PC-3 (cell line): ENCODE data around the gene HRH2.

Experiments used
- EZH2 ChIP-seq: fragments of 300-600 bp; sonication (generic); IDR thresholded peaks from one replicate; pipeline ENCODE4 v1.6.1; 2017; ENCODE audit warnings: antibody characterized with exemption, mild to moderate bottlenecking, low read length; ENCODE audit not compliant: unreplicated experiment
- EZH2phosphoT487 ChIP-seq: fragments of 300-600 bp; sonication (generic); IDR thresholded peaks from 2 replicates; pipeline ENCODE4 v1.6.1; 2018; ENCODE audit warnings: mild to moderate bottlenecking, antibody characterized with exemption, low read length, borderline replicate concordance
- TF ChIP-seq, protein P1 (sequence below): fragments of 300-600 bp; sonication (generic); conservative IDR thresholded peaks from 2 replicates; pipeline ENCODE4 v1.5.1; 2017; ENCODE audit warnings: antibody characterized with exemption, low read depth, mild to moderate bottlenecking, low read length

DNA sequence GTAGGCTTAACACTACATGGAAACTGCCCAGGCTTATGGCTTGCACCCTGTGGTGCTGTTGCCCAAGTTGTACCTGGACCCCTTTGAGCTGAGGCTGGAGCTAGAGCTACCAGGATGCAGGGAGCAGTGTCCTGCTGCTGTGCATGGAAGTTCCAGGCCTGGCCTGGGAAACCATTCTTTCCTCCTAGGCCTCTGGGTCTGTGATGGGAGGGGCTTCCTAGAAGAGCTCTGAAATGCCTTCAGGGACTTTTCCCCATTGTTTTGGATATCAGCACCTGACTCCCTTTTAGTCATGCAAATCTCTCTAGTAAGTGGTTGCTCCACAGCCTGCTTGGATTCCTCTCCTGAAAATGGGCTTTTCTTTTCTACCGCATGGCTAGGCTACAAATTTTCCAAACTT, 7.9 kb upstream of the HRH2 start:
- TF ChIP-seq, protein P1, sequence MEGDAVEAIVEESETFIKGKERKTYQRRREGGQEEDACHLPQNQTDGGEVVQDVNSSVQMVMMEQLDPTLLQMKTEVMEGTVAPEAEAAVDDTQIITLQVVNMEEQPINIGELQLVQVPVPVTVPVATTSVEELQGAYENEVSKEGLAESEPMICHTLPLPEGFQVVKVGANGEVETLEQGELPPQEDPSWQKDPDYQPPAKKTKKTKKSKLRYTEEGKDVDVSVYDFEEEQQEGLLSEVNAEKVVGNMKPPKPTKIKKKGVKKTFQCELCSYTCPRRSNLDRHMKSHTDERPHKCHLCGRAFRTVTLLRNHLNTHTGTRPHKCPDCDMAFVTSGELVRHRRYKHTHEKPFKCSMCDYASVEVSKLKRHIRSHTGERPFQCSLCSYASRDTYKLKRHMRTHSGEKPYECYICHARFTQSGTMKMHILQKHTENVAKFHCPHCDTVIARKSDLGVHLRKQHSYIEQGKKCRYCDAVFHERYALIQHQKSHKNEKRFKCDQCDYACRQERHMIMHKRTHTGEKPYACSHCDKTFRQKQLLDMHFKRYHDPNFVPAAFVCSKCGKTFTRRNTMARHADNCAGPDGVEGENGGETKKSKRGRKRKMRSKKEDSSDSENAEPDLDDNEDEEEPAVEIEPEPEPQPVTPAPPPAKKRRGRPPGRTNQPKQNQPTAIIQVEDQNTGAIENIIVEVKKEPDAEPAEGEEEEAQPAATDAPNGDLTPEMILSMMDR, result no peak
- no peak for TF ChIP-seq EZH2
- no peak for TF ChIP-seq EZH2phosphoT487
